WTC11 (cell line): ENCODE results near the gene CD79A. TPM values are rescaled to one million over a fixed set of nuclear protein-coding genes. Genes with fewer than 3 reads are reported as not detected.

Experiments
- ATAC-seq: fragments of 200-7000 bp; cut with Tn5 transposase; 2 replicates; pipeline ENCODE4 v1.10.0; 2021; ENCODE audit warnings: mild to moderate bottlenecking, moderate library complexity
- CTCF ChIA-PET: fragments of 300-600 bp; sonication (Branson Sonifier 250); formaldehyde crosslinking; loops from one replicate; lab custom pipeline; 2021; ENCODE audit warnings: antibody characterized with exemption; lab: Charles Lee
- POLR2A ChIA-PET: fragments of 350-600 bp; sonication (Branson Sonifier 250); formaldehyde crosslinking; loops from one replicate; lab custom pipeline; 2021; ENCODE audit warnings: antibody characterized with exemption; lab: Charles Lee
- DNase-seq: peaks from one replicate; pipeline ENCODE4 v3.0.0; 2021; ENCODE audit warnings: low spot score
- H3K27ac Mint-ChIP-seq: 2 replicates; pipeline ENCODE4 v1.8.0; 2021; ENCODE audit warnings: mixed read lengths
- H3K27me3 Mint-ChIP-seq: 2 replicates; pipeline ENCODE4 v1.8.0; 2021; ENCODE audit warnings: low read depth, mild to moderate bottlenecking, moderate library complexity, mixed read lengths
- H3K36me3 Mint-ChIP-seq: 2 replicates; pipeline ENCODE4 v1.8.0; 2021; ENCODE audit warnings: mixed read lengths
- H3K4me1 Mint-ChIP-seq: 2 replicates; pipeline ENCODE4 v1.8.0; 2022; ENCODE audit warnings: mixed read lengths
- H3K4me3 Mint-ChIP-seq: 2 replicates; pipeline ENCODE4 v1.8.0; 2021; ENCODE audit warnings: mild to moderate bottlenecking, moderate library complexity, mixed read lengths
- H3K9me3 Mint-ChIP-seq: 2 replicates; pipeline ENCODE4 v1.8.0; 2021; ENCODE audit warnings: mixed read lengths
- AFF4 ChIP-seq: sonication (generic); formaldehyde crosslinking; IDR thresholded peaks from 2 replicates; pipeline ENCODE4 v1.8.1; 2023; ENCODE audit warnings: mild to moderate bottlenecking, missing genetic modification reagents, borderline replicate concordance
- AR ChIP-seq: fragments of 250-450 bp; sonication (Bioruptor Pico); IDR thresholded peaks from 2 replicates; pipeline ENCODE4 v1.9.0; 2021; ENCODE audit warnings: mild to moderate bottlenecking
- ATF1 ChIP-seq: sonication (generic); formaldehyde crosslinking; IDR thresholded peaks from 2 replicates; pipeline ENCODE4 v1.8.1; 2023; ENCODE audit warnings: mild to moderate bottlenecking, moderate library complexity, missing genetic modification reagents
- EMX1 ChIP-seq: fragments of 250-450 bp; sonication (Bioruptor Pico); IDR thresholded peaks from 2 replicates; pipeline ENCODE4 v1.8.0; 2021; ENCODE audit warnings: mild to moderate bottlenecking
- ERG ChIP-seq: fragments of 250-450 bp; sonication (Bioruptor Pico); IDR thresholded peaks from 2 replicates; pipeline ENCODE4 v1.8.0; 2021; ENCODE audit warnings: mild to moderate bottlenecking
- ESRRA ChIP-seq: sonication (generic); formaldehyde crosslinking; IDR thresholded peaks from 2 replicates; pipeline ENCODE4 v1.8.1; 2022; ENCODE audit warnings: mild to moderate bottlenecking, missing genetic modification reagents, borderline replicate concordance
- FOXJ3 ChIP-seq: sonication (generic); formaldehyde crosslinking; IDR thresholded peaks from 2 replicates; pipeline ENCODE4 v1.9.0; 2021; ENCODE audit warnings: missing genetic modification reagents, mild to moderate bottlenecking, borderline replicate concordance
- HMGXB4 ChIP-seq: sonication (generic); formaldehyde crosslinking; IDR thresholded peaks from 2 replicates; pipeline ENCODE4 v1.8.1; 2023; ENCODE audit warnings: mild to moderate bottlenecking, moderate library complexity, missing genetic modification reagents
- KAT7 ChIP-seq: sonication (generic); formaldehyde crosslinking; IDR thresholded peaks from 2 replicates; pipeline ENCODE4 v1.8.1; 2023; ENCODE audit warnings: missing genetic modification reagents, mild to moderate bottlenecking, borderline replicate concordance
- MYBL2 ChIP-seq: sonication (generic); formaldehyde crosslinking; IDR thresholded peaks from 2 replicates; pipeline ENCODE4 v1.8.1; 2023; ENCODE audit warnings: mild to moderate bottlenecking, moderate library complexity, missing genetic modification reagents
- NFATC4 ChIP-seq: fragments of 250-450 bp; sonication (Bioruptor Pico); IDR thresholded peaks from 2 replicates; pipeline ENCODE4 v1.9.0; 2021; ENCODE audit warnings: mild to moderate bottlenecking
- NFYB ChIP-seq: sonication (generic); formaldehyde crosslinking; conservative IDR thresholded peaks from 2 replicates; pipeline ENCODE4 v1.8.0; 2022; ENCODE audit warnings: low read depth, missing genetic modification reagents
- NR1H2 ChIP-seq: sonication (generic); formaldehyde crosslinking; IDR thresholded peaks from 2 replicates; pipeline ENCODE4 v1.9.0; 2021; ENCODE audit warnings: mild to moderate bottlenecking, moderate library complexity, missing genetic modification reagents
- SP1 ChIP-seq: sonication (generic); formaldehyde crosslinking; conservative IDR thresholded peaks from 2 replicates; pipeline ENCODE4 v1.8.1; 2022; ENCODE audit warnings: missing genetic modification reagents
- ZNF121 ChIP-seq: sonication (generic); formaldehyde crosslinking; IDR thresholded peaks from 2 replicates; pipeline ENCODE4 v1.8.0; 2023; ENCODE audit warnings: missing genetic modification reagents
- ZNF671 ChIP-seq: fragments of 250-450 bp; sonication (Bioruptor Pico); IDR thresholded peaks from 2 replicates; pipeline ENCODE4 v1.8.0; 2021; ENCODE audit warnings: mild to moderate bottlenecking
- total RNA-seq: library from RNA; stranded (reverse); gene quantifications from 3 replicates; pipeline ENCODE4 v1.2.3, GENCODE V29; 2021

Gene CD79A
- total RNA-seq, 1 experiment from 2014 or later: 0.42 TPM

GRCh38 chr19:41866284-41866683 lies 10.8 kb upstream of the CD79A start:
- POLR2A ChIA-PET: interaction anchor here (0.6 kb wide), 1 partner anchor 16 kb away, joined by 3 read pairs; no protein-coding TSS in a partner anchor
- 0 out of 2 replicates have a peak, but pooled peaks have one; percentile 0 for TF ChIP-seq AR (CRISPR knock-in tag)
- TF ChIP-seq EMX1 (CRISPR knock-in tag): peak; percentile 24; the same call in 1 of the 2 replicates
- peak; percentile 21; the same call in 1 of the 2 replicates for TF ChIP-seq NFATC4 (CRISPR knock-in tag)
- TF ChIP-seq FOXJ3 (CRISPR knock-in tag): no peak
- Mint-ChIP-seq H3K27ac (peak overlapping the region; percentile 82), H3K27me3 (no peaks in the 10 kb centered on the region), H3K4me3 (peak overlapping the region; percentile 22), H3K36me3 (peaks cover 83% of the 10 kb centered on the region), H3K4me1 (peaks cover 47% of the 10 kb centered on the region), H3K9me3 (no peaks in the 10 kb centered on the region)
- DNase-seq (no peak), ATAC-seq (peak; percentile 4)
- CTCF ChIA-PET: interaction anchor here (1.1 kb wide), 1 partner anchor 159 kb away, joined by 3 read pairs; no protein-coding TSS in a partner anchor

- no peak for ATAC-seq
- Mint-ChIP-seq H3K27ac (peak overlapping the region; percentile 97), H3K9me3 (no peaks in the 10 kb centered on the region), H3K4me1 (peaks cover 30% of the 10 kb centered on the region), H3K4me3 (no peak overlapping the region), H3K27me3 (no peaks in the 10 kb centered on the region), H3K36me3 (peaks cover 69% of the 10 kb centered on the region)
- POLR2A ChIA-PET: interaction anchor here (1.2 kb wide), 1 partner anchor 8 kb away, joined by 13 read pairs; the partner anchor contains the start of gene RPS19
- DNase-seq: no peak
- peak; percentile 10; the same call in 1 of the 2 replicates for TF ChIP-seq ZNF671 (CRISPR knock-in tag)
- no peak for TF ChIP-seq ZNF121
- TF ChIP-seq, all 79 proteins: peak for 1
- CTCF ChIA-PET: interaction anchor here (0.6 kb wide), 1 partner anchor 167 kb away, joined by 3 read pairs; no protein-coding TSS in a partner anchor
These were observed 8.7 kb upstream of the CD79A start for GRCh38 chr19:41868120-41868988.

GRCh38 chr19:41868989-41869300 lies 8.1 kb upstream of the CD79A start:
- ChIA-PET CTCF (no interaction called here), POLR2A (interaction anchor here (1.2 kb wide), 1 partner anchor 9 kb away, joined by 13 read pairs; the partner anchor contains the start of gene RPS19)
- TF ChIP-seq ATF1 (CRISPR knock-in tag) (no peak), ERG (CRISPR knock-in tag) (no peak), KAT7 (CRISPR knock-in tag) (no peak), SP1 (CRISPR knock-in tag) (no peak), NR1H2 (CRISPR knock-in tag) (no peak), ESRRA (no peak), NFYB (CRISPR knock-in tag) (no peak)
- peaks cover 28% of the 10 kb centered on the region for H3K4me1 Mint-ChIP-seq
- H3K27ac Mint-ChIP-seq: peak overlapping the region; percentile 82; the same call in 1 of the 2 replicates
- no peaks in the 10 kb centered on the region for H3K9me3 Mint-ChIP-seq
- no peak for DNase-seq
- H3K4me3 Mint-ChIP-seq: no peak overlapping the region
- no peaks in the 10 kb centered on the region for H3K27me3 Mint-ChIP-seq
- peaks cover 65% of the 10 kb centered on the region for H3K36me3 Mint-ChIP-seq
- ATAC-seq: no peak

GRCh38 chr19:41869374-41869955 lies 7.6 kb upstream of the CD79A start:
- Mint-ChIP-seq H3K27ac (no peak overlapping the region), H3K9me3 (no peaks in the 10 kb centered on the region), H3K36me3 (peaks cover 59% of the 10 kb centered on the region), H3K4me1 (peaks cover 22% of the 10 kb centered on the region), H3K27me3 (no peaks in the 10 kb centered on the region), H3K4me3 (no peak overlapping the region)
- CTCF ChIA-PET: no interaction called here
- POLR2A ChIA-PET: interaction anchor here (1.2 to 4.3 kb wide), 2 partner anchors 9 kb away, joined by 13 to 30 read pairs; partner anchors contain the start of gene RPS19
- ATAC-seq: no peak
- no peak for DNase-seq
- no peak for TF ChIP-seq HMGXB4
- no peak for TF ChIP-seq MYBL2 (CRISPR knock-in tag)
- no peak for TF ChIP-seq NFATC4 (CRISPR knock-in tag)
- TF ChIP-seq AFF4: no peak
